Naive B cell (primary cell): ENCODE results near the gene ZNF549. TPM values are rescaled to one million over a fixed set of nuclear protein-coding genes. Genes with fewer than 3 reads are reported as not detected.

Experiments used
- ATAC-seq, 2 donors: fragments of 150-1000 bp; cut with Tn5 transposase; 2 replicates each; pipeline ENCODE4 v1.10.0; 2021; ENCODE audit warnings: low read depth in 2 of 2, mild to moderate bottlenecking in 2 of 2, moderate library complexity in 2 of 2
- DNase-seq: peaks from one replicate; pipeline ENCODE4 v3.0.0; 2022
- H3K27ac Mint-ChIP-seq, 6 donors: one replicate each; pipeline ENCODE4 v1.8.0; 2020 to 2022; ENCODE audit warnings: mild to moderate bottlenecking in 6 of 6, mixed read lengths in 6 of 6, moderate library complexity in 5 of 6, inconsistent platforms in 2 of 6
- H3K27me3 Mint-ChIP-seq, 3 donors: one replicate each; pipeline ENCODE4 v1.8.0; 2021 to 2022; ENCODE audit warnings: mixed read lengths in 3 of 3, mild to moderate bottlenecking in 1 of 3
- H3K36me3 Mint-ChIP-seq, 2 donors: one replicate each; pipeline ENCODE4 v1.8.0; 2020 to 2022; ENCODE audit warnings: mixed read lengths in 2 of 2, inconsistent platforms in 1 of 2, mild to moderate bottlenecking in 1 of 2
- H3K4me1 Mint-ChIP-seq, 3 donors: one replicate each; pipeline ENCODE4 v1.8.0; 2020 to 2022; ENCODE audit warnings: mixed read lengths in 3 of 3, inconsistent platforms in 1 of 3, mild to moderate bottlenecking in 1 of 3, moderate library complexity in 1 of 3
- H3K4me3 Mint-ChIP-seq, 8 donors: one replicate each; pipeline ENCODE4 v1.8.0; 2020 to 2022; ENCODE audit warnings: mild to moderate bottlenecking in 8 of 8, mixed read lengths in 8 of 8, moderate library complexity in 8 of 8, inconsistent platforms in 2 of 8
- H3K9me3 Mint-ChIP-seq, 7 donors: one replicate each; pipeline ENCODE4 v1.8.0; 2020 to 2022; ENCODE audit warnings: mixed read lengths in 7 of 7, mild to moderate bottlenecking in 5 of 7, inconsistent platforms in 2 of 7, moderate library complexity in 1 of 7
- polyA plus RNA-seq, 6 donors: library from polyadenylated mRNA; unstranded; fragments of 300-500 nt; fragmentation: Illumina TruSeq; gene quantifications; one replicate each; pipeline ENCODE4 v1.2.3, GENCODE V29; 2021; ENCODE audit warnings: low read depth in 6 of 6

ZNF549 gene
- polyA plus RNA-seq, 6 donors from 2014 or later: 3.3 to 14.2 (median 9.5) TPM

- peak within 1 kb of the TSS; percentile 66 to 94 (median 89) for H3K27ac Mint-ChIP-seq
- no peaks in the 10 kb centered on the region for H3K27me3 Mint-ChIP-seq
- peak; percentile 90 to 94 for ATAC-seq
- peaks cover 28 to 49% of the 10 kb centered on the region in 2 donors for H3K36me3 Mint-ChIP-seq
- H3K4me1 Mint-ChIP-seq: peaks cover 32 to 47% (median 32%) of the 10 kb centered on the region in 3 donors
- H3K4me3 Mint-ChIP-seq: peak within 1 kb of the TSS; percentile 77 to 92 (median 86)
- H3K9me3 Mint-ChIP-seq: peaks cover 23 to 40% (median 33%) of the 10 kb centered on the region in 7 donors
- DNase-seq: peak; percentile 96
These were observed 51.5 kb downstream of the ZNF549 start, which contains the start of gene ZNF416 for GRCh38 chr19:57578487-57579205. ZNF416 (minus strand) TSS chr19:57578911; CDS start chr19:57578704, 207 bp downstream.

GRCh38 chr19:57583104-57583520, 56.0 kb downstream of the ZNF549 start:
- Mint-ChIP-seq H3K9me3 (peaks cover 16 to 43% (median 31%) of the 10 kb centered on the region in 7 donors), H3K36me3 (peaks cover 28 to 46% of the 10 kb centered on the region in 2 donors), H3K27me3 (no peaks in the 10 kb centered on the region), H3K27ac (peak overlapping the region in 4 of 6 donors; percentile 49 to 96 (median 94)), H3K4me1 (peaks cover 23 to 52% (median 32%) of the 10 kb centered on the region in 3 donors), H3K4me3 (peak overlapping the region; percentile 47 to 99 (median 96))
- no peak for DNase-seq
- no peak for ATAC-seq

GRCh38 chr19:57583521-57584416, 56.6 kb downstream of the ZNF549 start, which contains the start of gene ZIK1:
ZIK1 (plus strand) TSS chr19:57584145; CDS start chr19:57584357, 212 bp downstream.
- no peaks in the 10 kb centered on the region for H3K27me3 Mint-ChIP-seq
- peaks cover 20 to 48% (median 37%) of the 10 kb centered on the region in 7 donors for H3K9me3 Mint-ChIP-seq
- peaks cover 34 to 53% of the 10 kb centered on the region in 2 donors for H3K36me3 Mint-ChIP-seq
- peak within 1 kb of the TSS; percentile 89 to 99 (median 96) for H3K4me3 Mint-ChIP-seq
- H3K4me1 Mint-ChIP-seq: peaks cover 23 to 48% (median 33%) of the 10 kb centered on the region in 3 donors
- peak; percentile 91 to 93 for ATAC-seq
- peak; percentile 91 for DNase-seq
- H3K27ac Mint-ChIP-seq: peak within 1 kb of the TSS; percentile 91 to 96 (median 94)

DNA sequence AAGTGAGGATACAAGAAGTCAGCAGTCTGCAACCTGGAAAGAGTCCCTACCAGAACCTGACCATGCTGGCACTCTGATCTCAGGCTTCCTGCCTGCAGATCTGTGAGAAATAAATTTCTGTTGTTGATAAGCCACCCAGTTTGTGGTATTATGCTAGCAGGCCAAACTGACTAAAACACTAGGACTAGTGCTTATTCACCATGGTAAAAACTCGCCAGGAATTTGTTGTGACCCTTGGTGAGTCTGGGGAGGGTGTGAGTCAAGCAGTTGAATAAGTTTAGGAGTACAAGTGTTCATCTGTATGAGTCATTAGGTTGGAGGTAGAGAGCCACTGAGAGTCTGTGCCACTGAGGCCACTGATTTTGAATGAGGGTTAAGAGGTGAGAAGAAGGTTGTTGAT, 60.4 kb downstream of the ZNF549 start:
- H3K27me3 Mint-ChIP-seq: no peaks in the 10 kb centered on the region
- no peak for ATAC-seq
- DNase-seq: no peak
- peaks cover 28 to 36% (median 29%) of the 10 kb centered on the region in 3 donors for H3K4me1 Mint-ChIP-seq
- peaks cover 62 to 79% of the 10 kb centered on the region in 2 donors for H3K36me3 Mint-ChIP-seq
- H3K27ac Mint-ChIP-seq: no peak overlapping the region
- peak overlapping the region in 1 of 8 donors; percentile 37 for H3K4me3 Mint-ChIP-seq
- peaks cover 25 to 77% (median 68%) of the 10 kb centered on the region in 7 donors for H3K9me3 Mint-ChIP-seq

DNA sequence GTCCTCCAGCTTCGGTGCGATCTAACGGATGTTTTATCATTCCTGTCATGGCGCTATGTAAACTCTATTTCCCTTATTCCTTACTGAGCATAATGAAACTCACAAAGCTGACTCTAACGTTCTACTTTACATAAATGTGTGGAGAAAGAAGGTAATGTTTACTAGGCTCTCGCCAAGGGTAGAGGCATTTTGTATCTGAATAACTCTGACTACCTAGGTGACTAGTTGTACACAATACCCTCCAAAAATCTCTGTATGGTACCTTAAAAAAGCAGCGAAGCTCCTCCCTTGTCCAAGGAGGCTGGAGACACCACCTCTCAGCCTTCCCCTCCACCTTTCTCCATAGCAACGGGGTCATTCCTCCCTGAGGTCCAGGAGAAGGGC, 72.2 kb downstream of the ZNF549 start:
- Mint-ChIP-seq H3K36me3 (peaks cover 0 to 22% of the 10 kb centered on the region in 2 donors), H3K27ac (peak overlapping the region in 4 of 6 donors; percentile 3 to 95 (median 61)), H3K9me3 (peaks cover 6 to 19% (median 10%) of the 10 kb centered on the region in 7 donors), H3K27me3 (peaks cover 0 to 7% (median 0%) of the 10 kb centered on the region in 3 donors), H3K4me3 (peak overlapping the region; percentile 82 to 95 (median 90)), H3K4me1 (peaks cover 24 to 28% (median 27%) of the 10 kb centered on the region in 3 donors)
- DNase-seq (no peak), ATAC-seq (peak in 1 of 2 donors; percentile 12)

DNA sequence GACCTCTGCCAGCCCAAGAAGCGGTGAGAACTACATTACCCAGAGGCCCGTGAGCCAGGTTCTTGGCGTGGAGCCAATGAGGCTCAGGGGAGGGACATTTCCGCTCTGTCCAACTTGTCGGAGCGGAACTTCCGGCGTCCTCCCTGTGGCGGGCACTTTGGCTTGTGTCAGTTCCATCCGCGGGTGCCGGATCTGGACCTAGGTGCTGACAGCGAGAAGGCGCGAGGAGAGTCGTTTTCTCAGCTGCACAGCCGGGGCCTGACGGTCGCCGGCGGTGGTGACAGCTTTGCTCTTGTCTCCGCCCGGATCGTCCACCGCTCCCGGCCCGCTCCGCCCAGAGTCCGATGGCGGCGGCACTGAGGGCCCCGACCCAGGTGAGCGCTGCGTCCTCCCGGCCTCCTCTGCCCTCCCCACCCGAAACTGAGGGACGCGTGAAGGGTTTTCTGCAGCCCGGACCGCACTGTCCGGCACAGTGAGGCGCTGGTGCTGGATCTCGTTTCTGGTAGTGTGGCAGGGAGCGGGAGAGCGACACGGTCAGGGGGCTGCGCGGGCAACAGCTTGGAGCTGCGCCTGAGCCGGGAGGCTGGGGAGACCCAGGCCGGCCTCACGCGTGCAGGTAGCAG, 72.7 kb downstream of the ZNF549 start, which contains the start of gene ZNF530:
Gene ZNF530, plus strand, starts transcription at position 125 of the 623 bp plus-strand sequence. CDS start 4,461 bp downstream, outside the sequence.
- DNase-seq: peak; percentile 82
- H3K9me3 Mint-ChIP-seq: peaks cover 5 to 17% (median 11%) of the 10 kb centered on the region in 7 donors
- peak within 1 kb of the TSS; percentile 82 to 95 (median 90) for H3K4me3 Mint-ChIP-seq
- H3K36me3 Mint-ChIP-seq: peaks cover 4 to 27% of the 10 kb centered on the region in 2 donors
- H3K27ac Mint-ChIP-seq: peak within 1 kb of the TSS in 5 of 6 donors; percentile 3 to 95 (median 51)
- H3K4me1 Mint-ChIP-seq: peaks cover 24 to 28% (median 27%) of the 10 kb centered on the region in 3 donors
- peak; percentile 98 to 99 for ATAC-seq
- H3K27me3 Mint-ChIP-seq: peaks cover 0 to 7% (median 0%) of the 10 kb centered on the region in 3 donors

DNA sequence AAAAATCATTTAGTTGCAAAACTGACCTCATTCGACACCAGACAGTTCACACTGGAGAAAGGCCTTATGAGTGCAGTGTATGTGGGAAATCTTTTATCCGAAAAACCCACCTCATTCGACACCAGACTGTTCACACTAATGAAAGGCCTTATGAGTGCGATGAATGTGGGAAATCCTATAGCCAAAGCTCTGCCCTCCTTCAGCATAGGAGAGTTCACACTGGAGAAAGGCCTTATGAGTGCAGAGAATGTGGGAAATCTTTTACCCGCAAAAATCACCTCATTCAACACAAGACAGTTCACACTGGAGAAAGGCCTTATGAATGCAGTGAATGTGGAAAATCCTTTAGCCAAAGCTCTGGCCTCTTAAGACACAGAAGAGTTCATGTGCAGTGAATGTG, 79.8 kb downstream of the ZNF549 start:
- ATAC-seq (no peak), DNase-seq (no peak)
- no peak overlapping the region for H3K27ac Mint-ChIP-seq
- peaks cover 25 to 47% of the 10 kb centered on the region in 2 donors for H3K36me3 Mint-ChIP-seq
- peaks cover 0 to 12% (median 6%) of the 10 kb centered on the region in 3 donors for H3K4me1 Mint-ChIP-seq
- peaks cover 2 to 24% (median 10%) of the 10 kb centered on the region in 7 donors for H3K9me3 Mint-ChIP-seq
- no peaks in the 10 kb centered on the region for H3K27me3 Mint-ChIP-seq
- no peak overlapping the region for H3K4me3 Mint-ChIP-seq

Other genes starting within 250 kb of the ZNF549 start
- 10 to 100 TPM in 4 of 6 donors, 1 to 10 TPM in 1, not detected in 1; 9.2 to 16.6 (median 14.6) TPM for gene ZNF460, start 246.9 kb upstream of the ZNF549 start, polyA plus RNA-seq
- 10 to 100 TPM in 3 of 6 donors, 1 to 10 TPM in 3; 6.0 to 12.9 (median 9.5) TPM for gene ZNF543, start 206.9 kb upstream of the ZNF549 start, polyA plus RNA-seq
- 1 to 10 TPM; 4.1 to 8.4 (median 5.0) TPM for gene ZNF304, start 176.1 kb upstream of the ZNF549 start, polyA plus RNA-seq
- gene TRAPPC2B, start 163.8 kb upstream of the ZNF549 start, polyA plus RNA-seq: 10 to 100 TPM; 35.5 to 91.3 (median 45.8) TPM
- 1 to 10 TPM in 3 of 6 donors, under 1 TPM in 2, not detected in 1; 0.71 to 2.5 (median 1.2) TPM for gene ZNF547, start 163.8 kb upstream of the ZNF549 start, polyA plus RNA-seq
- gene ZNF548, start 137.5 kb upstream of the ZNF549 start, polyA plus RNA-seq: 10 to 100 TPM; 17.4 to 28.4 (median 23.3) TPM
- gene ZNF17, start 116.2 kb upstream of the ZNF549 start, polyA plus RNA-seq: 10 to 100 TPM in 3 of 6 donors, 1 to 10 TPM in 3; 6.1 to 13.0 (median 9.6) TPM
- 10 to 100 TPM in 4 of 6 donors, 1 to 10 TPM in 2; 3.7 to 23.2 (median 14.4) TPM for gene ZNF749, start 92.0 kb upstream of the ZNF549 start, polyA plus RNA-seq
- gene VN1R1, start 70.2 kb upstream of the ZNF549 start, polyA plus RNA-seq: 1 to 10 TPM in 2 of 6 donors, under 1 TPM in 4; 0.39 to 1.4 (median 0.88) TPM
- gene ZNF772, start 49.8 kb upstream of the ZNF549 start, polyA plus RNA-seq: 1 to 10 TPM; 4.3 to 9.7 (median 6.8) TPM
- 10 to 100 TPM in 4 of 6 donors, 1 to 10 TPM in 2; 7.0 to 15.7 (median 12.1) TPM for gene ZNF419, start 39.6 kb upstream of the ZNF549 start, polyA plus RNA-seq
- 10 to 100 TPM; 10.1 to 25.5 (median 13.1) TPM for gene ZNF773, start 27.4 kb upstream of the ZNF549 start, polyA plus RNA-seq
- gene ZNF550, start 32.5 kb downstream of the ZNF549 start, polyA plus RNA-seq: 10 to 100 TPM in 3 of 6 donors, 1 to 10 TPM in 3; 3.8 to 19.8 (median 9.4) TPM
- 1 to 10 TPM; 3.4 to 9.7 (median 7.7) TPM for gene ZNF416, start 51.6 kb downstream of the ZNF549 start, polyA plus RNA-seq
- 10 to 100 TPM; 14.2 to 22.7 (median 17.8) TPM for gene ZIK1, start 56.8 kb downstream of the ZNF549 start, polyA plus RNA-seq
- gene ZNF530, start 72.5 kb downstream of the ZNF549 start, polyA plus RNA-seq: 10 to 100 TPM in 2 of 6 donors, 1 to 10 TPM in 4; 4.1 to 14.7 (median 7.2) TPM
- 10 to 100 TPM; 17.2 to 32.7 (median 20.6) TPM for gene ZNF134, start 86.9 kb downstream of the ZNF549 start, polyA plus RNA-seq
- 10 to 100 TPM in 5 of 6 donors, not detected in 1; 17.0 to 27.4 (median 20.9) TPM for gene ZNF211, start 105.8 kb downstream of the ZNF549 start, polyA plus RNA-seq
- gene ZSCAN4, start 141.6 kb downstream of the ZNF549 start, polyA plus RNA-seq: not detected
- 10 to 100 TPM in 3 of 6 donors, 1 to 10 TPM in 2, under 1 TPM in 1; 0.91 to 14.1 (median 9.8) TPM for gene ZNF551, start 154.6 kb downstream of the ZNF549 start, polyA plus RNA-seq
- 10 to 100 TPM in 2 of 6 donors, 1 to 10 TPM in 4; 4.3 to 12.9 (median 6.0) TPM for gene ZNF154, start 181.8 kb downstream of the ZNF549 start, polyA plus RNA-seq
- gene ZNF671, start 200.3 kb downstream of the ZNF549 start, polyA plus RNA-seq: 10 to 100 TPM; 25.2 to 41.6 (median 30.4) TPM
- 10 to 100 TPM; 11.9 to 18.4 (median 15.1) TPM for gene ZNF776, start 219.5 kb downstream of the ZNF549 start, polyA plus RNA-seq
- gene ZNF586, start 242.3 kb downstream of the ZNF549 start, polyA plus RNA-seq: 10 to 100 TPM; 17.1 to 29.8 (median 24.1) TPM